ENCODE measurements around the gene KLF7. TPM values are rescaled to one million over a fixed set of nuclear protein-coding genes. Genes with fewer than 3 reads are reported as not detected.

The KLF7 gene
- total and polyA plus RNA-seq, 2 donors (not counting 3 experiments of a cell fraction or from before 2014, with no cell fraction given) = 32.8 to 42.9 TPM

- POLR2A ChIA-PET = interaction anchor here (0.6 to 3.0 kb wide), 15 partner anchors 10 to 366 kb away, joined by 3 to 22 read pairs (median 4); no protein-coding TSS in a partner anchor
- H3K9me1 ChIP-seq (replicated peaks; ENCODE audit: control insufficient read depth, extremely low read depth, insufficient read depth, low read length) = no peaks in the 10 kb centered on the region
- intact Hi-C loops (cut with micrococcal nuclease) = loop anchor here (1.0 to 2.0 kb wide), 13 partner anchors 23 to 366 kb away; partner anchors contain the start of gene CREB1
- peak overlapping the region; percentile 97 for H3K9ac ChIP-seq (replicated peaks; ENCODE audit: extremely low read depth, insufficient read depth, low read length)
- H3K4me2 ChIP-seq (ENCODE audit: insufficient read depth, low read length) = peak overlapping the region; percentile 53
- peak overlapping the region; percentile 97 for H3K27ac ChIP-seq (ENCODE audit: insufficient read depth, low read depth, low read length)
- H2AFZ ChIP-seq (ENCODE audit: low read depth, low read length) = peak overlapping the region; percentile 10
- no peaks in the 10 kb centered on the region for H4K20me1 ChIP-seq (replicated peaks; ENCODE audit: control insufficient read depth, extremely low read depth, insufficient read depth, low read length)
- dilution Hi-C loops (cut with MboI; ENCODE audit: extremely low pct_ligation_motif_present, low sequenced_read_pairs) = no loop called here
- H3K36me3 ChIP-seq (ENCODE audit: control insufficient read depth in 2 of 2, extremely low read depth in 1 of 2, insufficient read depth in 2 of 2, low read length in 2 of 2) = no peaks in the 10 kb centered on the region
- H3K27me3 ChIP-seq (ENCODE audit: control insufficient read depth in 2 of 2, insufficient read depth in 2 of 2, low read length in 2 of 2) = no peaks in the 10 kb centered on the region
- DNase-seq (ENCODE audit: low read depth, low spot score) (peak; percentile 80), FAIRE-seq (no peak)
- TF ChIP-seq GATA2 (IDR thresholded peaks at IDR 0.05; ENCODE audit: insufficient read depth, insufficient read length, low read depth, low read length) (no peak), MAX (IDR thresholded peaks at IDR 0.05; ENCODE audit: insufficient read depth, insufficient read length) (no peak), MYC (IDR thresholded peaks at IDR 0.05; ENCODE audit: low read depth, low read length) (no peak), FOS (IDR thresholded peaks at IDR 0.05; ENCODE audit: borderline replicate concordance, insufficient read depth, low read length) (no peak), JUN (IDR thresholded peaks at IDR 0.05; ENCODE audit: borderline replicate concordance, insufficient read depth, insufficient read length, low read depth) (no peak), POLR2A (IDR thresholded peaks at IDR 0.05; ENCODE audit: low read depth, low read length) (peak; percentile 90), EZH2 (IDR thresholded peaks at IDR 0.05; ENCODE audit: borderline replicate concordance, low read depth, low read length, severe bottlenecking) (no peak), CTCF (IDR thresholded peaks at IDR 0.05; ENCODE audit: extremely low read depth in 1 of 2, insufficient read depth in 1 of 2, low read depth in 1 of 2, low read length in 2 of 2) (peak; percentile 19 to 23), POLR2AphosphoS5 (IDR thresholded peaks at IDR 0.05; ENCODE audit: insufficient read depth, low read depth, low read length) (peak; percentile 88)
- peaks cover 38% of the 10 kb centered on the region for H3K79me2 ChIP-seq (ENCODE audit: control insufficient read depth, insufficient read depth, low read length)
- BruUV-seq (replicated peaks) = no TSS peak
- no peaks in the 10 kb centered on the region for H3K9me3 ChIP-seq (replicated peaks; ENCODE audit: control insufficient read depth, insufficient read depth, low read length)
- H3K4me3 ChIP-seq (replicated peaks in 1 of 3; ENCODE audit: insufficient read depth in 1 of 3, low read depth in 1 of 3, low read length in 3 of 3) = peak overlapping the region; percentile 14 to 59 (median 54)
- CTCF ChIA-PET = interaction anchor here (0.6 to 5.3 kb wide), 9 partner anchors 10 to 321 kb away, joined by 3 to 39 read pairs (median 6); no protein-coding TSS in a partner anchor
- peaks cover 24% of the 10 kb centered on the region for H3K4me1 ChIP-seq (ENCODE audit: control insufficient read depth, extremely low read depth, insufficient read depth, low read length)
These were observed 776 bp upstream of the KLF7 start for GRCh38 chr2:207166349-207167098.
